Central memory CD8-positive, alpha-beta T cell (primary cell): ENCODE data around the gene SLC17A9.

Experiments used
- ATAC-seq: fragments of 150-1000 bp; cut with Tn5 transposase; replicated peaks from 2 replicates; pipeline ENCODE4 v1.10.0; 2022; ENCODE audit warnings: mild to moderate bottlenecking, moderate FRiP score, moderate number of reproducible peaks; ENCODE audit not compliant: poor library complexity, severe bottlenecking; ENCODE audit errors: extremely low read depth
- DNase-seq, 2 donors: peaks; one replicate each; pipeline ENCODE4 v3.0.0; 2021; ENCODE audit warnings: low spot score in 2 of 2
- H3K27ac Mint-ChIP-seq: one replicate; pipeline ENCODE4 v1.8.0; 2022; ENCODE audit warnings: low read depth, mild to moderate bottlenecking, moderate library complexity, mixed read lengths
- H3K27me3 Mint-ChIP-seq: one replicate; pipeline ENCODE4 v1.8.0; 2022; ENCODE audit warnings: mixed read lengths
- H3K36me3 Mint-ChIP-seq: one replicate; pipeline ENCODE4 v1.8.0; 2022; ENCODE audit warnings: mild to moderate bottlenecking, moderate library complexity, mixed read lengths; ENCODE audit not compliant: insufficient read depth
- H3K4me1 Mint-ChIP-seq: one replicate; pipeline ENCODE4 v1.8.0; 2022; ENCODE audit warnings: mixed read lengths
- H3K4me3 Mint-ChIP-seq: one replicate; pipeline ENCODE4 v1.8.0; 2022; ENCODE audit warnings: mild to moderate bottlenecking, moderate library complexity, mixed read lengths
- H3K9me3 Mint-ChIP-seq: one replicate; pipeline ENCODE4 v1.8.0; 2022; ENCODE audit warnings: mixed read lengths

Gene SLC17A9

GRCh38 chr20:62982124-62983075 lies 29.9 kb downstream of the SLC17A9 start:
- Mint-ChIP-seq H3K27me3 (peaks cover 81% of the 10 kb centered on the region), H3K4me3 (no peak overlapping the region), H3K27ac (no peak overlapping the region), H3K4me1 (peaks cover 32% of the 10 kb centered on the region), H3K9me3 (no peaks in the 10 kb centered on the region), H3K36me3 (peaks cover 8% of the 10 kb centered on the region)
- ATAC-seq: no peak
- no peak for DNase-seq

GRCh38 chr20:62983210-62983609 lies 30.7 kb downstream of the SLC17A9 start:
- Mint-ChIP-seq H3K4me1 (peaks cover 25% of the 10 kb centered on the region), H3K9me3 (no peaks in the 10 kb centered on the region), H3K27me3 (peaks cover 79% of the 10 kb centered on the region), H3K36me3 (peaks cover 4% of the 10 kb centered on the region), H3K27ac (no peak overlapping the region), H3K4me3 (no peak overlapping the region)
- ATAC-seq (no peak), DNase-seq (no peak)

- Mint-ChIP-seq H3K27me3 (peaks cover 62% of the 10 kb centered on the region), H3K27ac (no peak overlapping the region), H3K4me3 (no peak overlapping the region), H3K9me3 (no peaks in the 10 kb centered on the region), H3K36me3 (peaks cover 7% of the 10 kb centered on the region), H3K4me1 (peaks cover 20% of the 10 kb centered on the region)
- no peak for DNase-seq
- no peak for ATAC-seq
Measured at GRCh38 chr20:62984666-62985443, 32.3 kb downstream of the SLC17A9 start.

GRCh38 chr20:62985444-62985778 lies 32.9 kb downstream of the SLC17A9 start:
- peaks cover 57% of the 10 kb centered on the region for H3K27me3 Mint-ChIP-seq
- no peak overlapping the region for H3K27ac Mint-ChIP-seq
- peaks cover 20% of the 10 kb centered on the region for H3K4me1 Mint-ChIP-seq
- H3K9me3 Mint-ChIP-seq: no peaks in the 10 kb centered on the region
- H3K36me3 Mint-ChIP-seq: peaks cover 7% of the 10 kb centered on the region
- no peak for ATAC-seq
- H3K4me3 Mint-ChIP-seq: no peak overlapping the region
- no peak for DNase-seq

GRCh38 chr20:62986257-62986800 lies 33.8 kb downstream of the SLC17A9 start:
- DNase-seq (no peak), ATAC-seq (no peak)
- peaks cover 55% of the 10 kb centered on the region for H3K27me3 Mint-ChIP-seq
- no peak overlapping the region for H3K4me3 Mint-ChIP-seq
- H3K36me3 Mint-ChIP-seq: peaks cover 5% of the 10 kb centered on the region
- H3K4me1 Mint-ChIP-seq: peaks cover 14% of the 10 kb centered on the region
- no peak overlapping the region for H3K27ac Mint-ChIP-seq
- H3K9me3 Mint-ChIP-seq: no peaks in the 10 kb centered on the region

- peaks cover 6% of the 10 kb centered on the region for H3K4me1 Mint-ChIP-seq
- no peak for DNase-seq
- H3K4me3 Mint-ChIP-seq: no peak overlapping the region
- H3K27me3 Mint-ChIP-seq: peaks cover 55% of the 10 kb centered on the region
- H3K36me3 Mint-ChIP-seq: peaks cover 5% of the 10 kb centered on the region
- no peak for ATAC-seq
- H3K27ac Mint-ChIP-seq: no peak overlapping the region
- H3K9me3 Mint-ChIP-seq: no peaks in the 10 kb centered on the region
Measured at GRCh38 chr20:62987114-62987513, 34.6 kb downstream of the SLC17A9 start.

GRCh38 chr20:62989201-62989601 lies 36.7 kb downstream of the SLC17A9 start:
- H3K36me3 Mint-ChIP-seq: peaks cover 3% of the 10 kb centered on the region
- H3K27me3 Mint-ChIP-seq: peaks cover 46% of the 10 kb centered on the region
- H3K27ac Mint-ChIP-seq: no peak overlapping the region
- no peaks in the 10 kb centered on the region for H3K9me3 Mint-ChIP-seq
- DNase-seq: no peak
- H3K4me3 Mint-ChIP-seq: peak overlapping the region; percentile 47
- no peaks in the 10 kb centered on the region for H3K4me1 Mint-ChIP-seq
- ATAC-seq: no peak

- DNase-seq (no peak), ATAC-seq (no peak)
- Mint-ChIP-seq H3K4me3 (no peak overlapping the region), H3K36me3 (peaks cover 3% of the 10 kb centered on the region), H3K4me1 (no peaks in the 10 kb centered on the region), H3K9me3 (no peaks in the 10 kb centered on the region), H3K27me3 (peaks cover 48% of the 10 kb centered on the region), H3K27ac (no peak overlapping the region)
Measured at GRCh38 chr20:62990306-62990825, 37.9 kb downstream of the SLC17A9 start.

- Mint-ChIP-seq H3K4me1 (no peaks in the 10 kb centered on the region), H3K36me3 (peaks cover 3% of the 10 kb centered on the region), H3K27me3 (peaks cover 50% of the 10 kb centered on the region), H3K4me3 (no peak overlapping the region), H3K27ac (no peak overlapping the region), H3K9me3 (no peaks in the 10 kb centered on the region)
- ATAC-seq (no peak), DNase-seq (no peak)
Measured at GRCh38 chr20:62991196-62991807, 38.8 kb downstream of the SLC17A9 start.

- no peak for ATAC-seq
- no peaks in the 10 kb centered on the region for H3K4me1 Mint-ChIP-seq
- H3K4me3 Mint-ChIP-seq: no peak overlapping the region
- peaks cover 53% of the 10 kb centered on the region for H3K27me3 Mint-ChIP-seq
- DNase-seq: no peak
- no peaks in the 10 kb centered on the region for H3K9me3 Mint-ChIP-seq
- H3K27ac Mint-ChIP-seq: no peak overlapping the region
- H3K36me3 Mint-ChIP-seq: peaks cover 3% of the 10 kb centered on the region
Measured at GRCh38 chr20:62991863-62992262, 39.4 kb downstream of the SLC17A9 start.

- Mint-ChIP-seq H3K9me3 (no peaks in the 10 kb centered on the region), H3K4me1 (no peaks in the 10 kb centered on the region), H3K36me3 (peaks cover under 1% of the 10 kb centered on the region), H3K27ac (no peak overlapping the region), H3K4me3 (no peak overlapping the region), H3K27me3 (peaks cover 70% of the 10 kb centered on the region)
- ATAC-seq: no peak
- DNase-seq: no peak
Measured at GRCh38 chr20:62993856-62994494, 41.5 kb downstream of the SLC17A9 start.

- peaks cover 76% of the 10 kb centered on the region for H3K27me3 Mint-ChIP-seq
- H3K9me3 Mint-ChIP-seq: no peaks in the 10 kb centered on the region
- H3K36me3 Mint-ChIP-seq: no peaks in the 10 kb centered on the region
- no peaks in the 10 kb centered on the region for H3K4me1 Mint-ChIP-seq
- H3K4me3 Mint-ChIP-seq: no peak overlapping the region
- DNase-seq (no peak), ATAC-seq (no peak)
- H3K27ac Mint-ChIP-seq: no peak overlapping the region
Measured at GRCh38 chr20:62994869-62995281, 42.4 kb downstream of the SLC17A9 start.
